HG02885 (cell line): ENCODE measurements around the gene KIF20A.
"Not testable (repeated sequence)": the region's sequence is repeated elsewhere in the genome, so short reads cannot be mapped to it uniquely, and the experiment has no call there.

Experiments used
- ATAC-seq: cut with Tn5 transposase; IDR thresholded peaks from one replicate; pipeline ENCODE4 v1.9.1; 2021; ENCODE audit warnings: mild to moderate bottlenecking; ENCODE audit not compliant: unreplicated experiment, poor library complexity

Gene KIF20A

GRCh38 chr5:138180841-138181240, 1.9 kb downstream of the KIF20A start:
- ATAC-seq, result no peak

DNA sequence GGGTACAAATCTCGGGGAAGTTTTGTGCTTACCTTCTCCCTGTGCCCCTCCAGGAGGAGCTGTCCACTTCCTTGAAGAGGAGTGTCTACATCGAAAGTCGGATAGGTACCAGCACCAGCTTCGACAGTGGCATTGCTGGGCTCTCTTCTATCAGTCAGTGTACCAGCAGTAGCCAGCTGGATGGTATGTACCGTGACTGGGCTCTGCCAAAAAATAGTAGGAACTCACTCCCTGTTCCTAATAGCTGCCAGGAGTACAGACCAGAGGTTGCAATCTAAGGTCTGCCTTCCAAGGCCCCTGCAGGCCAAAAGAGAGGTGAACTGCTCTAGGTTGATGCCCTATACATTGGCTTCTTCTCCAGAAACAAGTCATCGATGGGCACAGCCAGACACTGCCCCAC, 3.9 kb downstream of the KIF20A start:
- ATAC-seq, result no peak

GRCh38 chr5:138186002-138186447, 7.1 kb downstream of the KIF20A start:
- ATAC-seq, result peak; percentile 48

- ATAC-seq, result no peak
These were observed 9.7 kb downstream of the KIF20A start for GRCh38 chr5:138188626-138189025.

- no peak for ATAC-seq
These were observed 13.9 kb downstream of the KIF20A start for GRCh38 chr5:138192826-138193225.

- not testable (repeated sequence) for ATAC-seq
These were observed 14.9 kb downstream of the KIF20A start for GRCh38 chr5:138193859-138194258.

GRCh38 chr5:138210985-138211384, 32.1 kb downstream of the KIF20A start:
- no peak for ATAC-seq

GRCh38 chr5:138212828-138213160, 33.9 kb downstream of the KIF20A start:
- peak; percentile 25 for ATAC-seq

GRCh38 chr5:138213161-138214029, 34.5 kb downstream of the KIF20A start, which contains the start of gene CDC23:
CDC23 (minus strand) TSS chr5:138213323; CDS start chr5:138213312, 11 bp downstream.
- ATAC-seq, result peak; percentile 97

GRCh38 chr5:138216799-138217198, 37.9 kb downstream of the KIF20A start:
- ATAC-seq, result no peak

GRCh38 chr5:138223532-138223931, 44.6 kb downstream of the KIF20A start:
- no peak for ATAC-seq

GRCh38 chr5:138224712-138225111, 45.8 kb downstream of the KIF20A start:
- no peak for ATAC-seq

- ATAC-seq, result no peak
These were observed 48.0 kb downstream of the KIF20A start for GRCh38 chr5:138226910-138227309.

- ATAC-seq, result no peak
These were observed 50.5 kb downstream of the KIF20A start for GRCh38 chr5:138229387-138229786.

DNA sequence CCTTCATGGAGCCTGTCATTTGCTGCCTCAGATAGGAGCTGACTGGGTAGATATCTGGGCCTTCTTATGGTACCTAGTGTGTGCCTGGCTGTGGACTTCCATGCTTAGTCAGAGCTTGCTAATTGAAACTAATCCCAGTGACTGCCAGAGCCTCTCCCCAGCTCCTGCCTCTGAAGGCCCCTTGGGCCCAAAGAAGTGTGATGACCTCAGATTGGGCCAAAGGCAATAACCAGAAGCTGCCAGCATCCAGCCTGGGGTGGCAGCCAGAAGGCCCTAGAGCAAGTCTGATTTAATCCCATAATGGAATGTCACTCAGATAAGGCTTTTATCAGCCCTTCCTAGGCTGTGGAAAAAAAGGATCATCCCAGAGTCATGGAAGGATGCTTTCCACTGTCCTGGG, 51.3 kb downstream of the KIF20A start:
- ATAC-seq, result no peak

DNA sequence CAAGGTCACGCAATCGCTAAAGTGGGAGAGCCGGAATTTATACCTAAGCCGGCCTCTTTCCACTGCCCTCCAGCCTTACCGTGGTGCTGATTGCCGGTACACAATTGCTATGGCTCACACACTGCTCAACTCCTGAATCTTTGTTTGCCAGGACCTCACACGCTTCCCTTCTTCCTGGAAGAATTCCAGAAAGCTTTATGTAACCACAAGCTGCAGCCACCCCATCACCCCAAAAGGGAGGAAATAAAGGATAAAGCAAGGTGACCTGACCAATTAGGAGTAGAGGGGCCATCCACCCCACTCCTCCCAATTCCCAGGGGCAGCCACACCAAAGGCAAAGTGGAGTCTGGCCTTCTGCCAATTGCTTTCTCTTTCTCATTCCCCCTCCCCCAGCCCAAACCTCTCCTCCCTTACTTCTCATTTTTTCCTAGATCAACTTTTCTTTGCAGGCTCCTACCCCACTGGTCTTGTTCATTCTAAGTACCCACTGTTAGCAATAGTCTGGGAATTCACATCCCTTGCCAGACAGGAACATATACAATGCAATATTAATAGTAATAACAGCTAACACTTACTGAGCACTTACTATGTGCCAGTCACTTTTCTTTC, 52.2 kb downstream of the KIF20A start:
- ATAC-seq, result no peak

DNA sequence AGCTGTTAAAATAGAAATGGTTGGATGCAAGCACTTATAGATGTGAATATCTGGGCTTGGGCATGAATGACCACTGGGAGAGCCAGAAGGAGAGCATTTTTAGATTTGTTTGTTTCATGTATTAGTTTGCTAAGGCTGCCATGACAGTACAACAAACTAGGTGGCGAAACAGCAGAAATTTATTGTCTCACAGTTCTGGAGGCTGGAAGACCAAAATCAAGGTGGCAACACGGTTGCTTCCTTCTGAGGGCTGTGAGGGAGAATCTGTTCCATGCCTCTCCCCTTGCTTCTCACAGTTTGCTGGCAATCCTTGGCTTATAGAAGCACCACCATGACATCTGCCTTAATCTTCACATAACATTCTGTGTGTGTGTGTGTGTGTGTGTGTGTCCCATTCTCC, 54.4 kb downstream of the KIF20A start:
- ATAC-seq, result no peak

- ATAC-seq, result no peak
These were observed 55.7 kb downstream of the KIF20A start for GRCh38 chr5:138234651-138235050.
